ENCODE data around the gene ITGA2.

- TF ChIP-seq EZH2 (IDR thresholded peaks at IDR 0.05; ENCODE audit: borderline replicate concordance) = no peak
- no peak for TF ChIP-seq CTCF (IDR thresholded peaks at IDR 0.05; ENCODE audit: poor library complexity)
- no peak for TF ChIP-seq EZH2phosphoT487 (IDR thresholded peaks at IDR 0.05; ENCODE audit: low read depth, severe bottlenecking, unreplicated experiment)
Observed at GRCh38 chr5:53126521-53126920, 137.4 kb downstream of the ITGA2 start.
